ENCODE data around the gene CDK7.

GRCh38 chr5:69261034-69261433 lies 26.3 kb downstream of the CDK7 start:
- no peak for TF ChIP-seq CTCF (IDR thresholded peaks at IDR 0.05)
- TF ChIP-seq ZFX (IDR thresholded peaks at IDR 0.05; ENCODE audit: borderline replicate concordance) = no peak
